BE2C (cell line): ENCODE data around the gene ZBTB24.

ENCODE experiments used
- DNase-seq: peaks from one replicate; pipeline ENCODE4 v3.0.0-alpha.2; 2020
- H3K27me3 ChIP-seq: fragments of 250-450 bp; sonication (Bioruptor Pico); 2 replicates; pipeline ENCODE4 v1.5.1; 2020; ENCODE audit warnings: mild to moderate bottlenecking
- H3K36me3 ChIP-seq: fragments of 250-450 bp; sonication (Bioruptor Pico); 2 replicates; pipeline ENCODE4 v1.5.1; 2020; ENCODE audit warnings: mild to moderate bottlenecking
- H3K4me1 ChIP-seq: fragments of 250-450 bp; sonication (Bioruptor Pico); 2 replicates; pipeline ENCODE4 v1.5.1; 2020
- H3K4me3 ChIP-seq: 2 replicates; pipeline ENCODE4 v1.5.1; 2011; ENCODE audit warnings: low read depth, low read length
- H3K9me3 ChIP-seq: fragments of 250-450 bp; sonication (Bioruptor Pico); 2 replicates; pipeline ENCODE4 v1.5.1; 2020
- CTCF ChIP-seq: IDR thresholded peaks from 2 replicates; pipeline ENCODE4 v1.5.1; 2012; ENCODE audit warnings: mild to moderate bottlenecking, low read depth, low read length

Gene ZBTB24

GRCh38 chr6:109451376-109451775 lies 31.6 kb downstream of the ZBTB24 start:
- H3K4me1 ChIP-seq, result peaks cover 4% of the 10 kb centered on the region; the same call in 1 of the 2 replicates
- no peak for TF ChIP-seq CTCF

DNA sequence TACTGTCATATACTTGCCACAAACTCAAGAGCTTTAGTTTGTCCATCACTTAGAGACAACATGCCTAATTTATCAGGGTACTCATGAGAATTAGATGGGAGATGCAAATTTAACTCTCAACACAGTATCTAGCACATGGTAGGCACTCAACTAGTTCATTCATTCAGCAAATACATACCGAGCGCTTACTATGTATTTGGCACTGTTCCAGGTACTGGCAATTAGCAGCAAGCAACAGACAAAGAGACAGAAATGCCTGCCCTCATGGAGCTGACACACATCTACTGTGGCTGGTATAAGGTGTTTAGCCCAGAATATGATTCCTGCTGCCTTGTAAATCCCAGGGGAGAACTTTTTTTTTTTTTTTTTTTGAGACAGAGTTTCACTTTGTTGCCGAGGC lies 32.2 kb downstream of the ZBTB24 start:
- no peak for DNase-seq
- TF ChIP-seq CTCF, result no peak
- H3K9me3 ChIP-seq, result no peaks in the 10 kb centered on the region; the same call in 1 of the 2 replicates
- peaks cover 24% of the 10 kb centered on the region for H3K36me3 ChIP-seq
- H3K4me1 ChIP-seq, result peaks cover 4% of the 10 kb centered on the region; the same call in 1 of the 2 replicates
- H3K27me3 ChIP-seq, result no peaks in the 10 kb centered on the region
- no peak overlapping the region for H3K4me3 ChIP-seq

More at GRCh38 chr6:109451376-109451775, 31.6 kb downstream of the ZBTB24 start:
- H3K36me3 ChIP-seq, result peaks cover 21% of the 10 kb centered on the region
- H3K9me3 ChIP-seq, result no peaks in the 10 kb centered on the region; the same call in 1 of the 2 replicates
- no peaks in the 10 kb centered on the region for H3K27me3 ChIP-seq
- no peak for DNase-seq
- no peak overlapping the region for H3K4me3 ChIP-seq

- peaks cover 32% of the 10 kb centered on the region for H3K36me3 ChIP-seq
- H3K9me3 ChIP-seq, result no peaks in the 10 kb centered on the region; the same call in 1 of the 2 replicates
- no peaks in the 10 kb centered on the region for H3K27me3 ChIP-seq
- peaks cover 4% of the 10 kb centered on the region; the same call in 1 of the 2 replicates for H3K4me1 ChIP-seq
- H3K4me3 ChIP-seq, result no peak overlapping the region
- no peak for DNase-seq
- no peak for TF ChIP-seq CTCF
Measured at GRCh38 chr6:109449795-109450673, 33.0 kb downstream of the ZBTB24 start.

GRCh38 chr6:109449064-109449794 lies 33.8 kb downstream of the ZBTB24 start:
- no peaks in the 10 kb centered on the region for H3K27me3 ChIP-seq

DNA sequence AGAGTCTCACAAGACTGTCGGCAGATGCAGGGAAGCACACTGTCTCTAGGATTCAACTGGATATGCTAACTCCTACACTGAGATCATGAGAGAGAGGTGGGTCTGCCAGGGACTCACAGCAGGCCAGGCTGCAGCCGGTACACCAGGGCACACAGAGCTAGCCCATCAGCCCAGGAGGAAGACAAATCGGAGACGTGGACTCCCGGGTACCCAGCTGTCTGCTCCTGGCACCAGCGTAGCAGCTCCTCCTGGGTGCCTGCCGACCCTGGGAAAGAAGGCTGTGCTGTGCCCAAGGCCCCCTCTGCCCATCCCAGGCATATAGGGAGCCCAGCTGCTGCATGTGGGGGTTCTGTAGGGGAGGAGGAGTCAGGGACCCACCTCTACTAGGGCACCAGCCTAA lies 34.4 kb downstream of the ZBTB24 start:
- no peak for TF ChIP-seq CTCF

More at GRCh38 chr6:109449064-109449794, 33.8 kb downstream of the ZBTB24 start:
- TF ChIP-seq CTCF, result no peak
- Histone ChIP-seq H3K36me3 (peaks cover 40% of the 10 kb centered on the region), H3K9me3 (no peaks in the 10 kb centered on the region; the same call in 1 of the 2 replicates), H3K4me1 (peaks cover 4% of the 10 kb centered on the region; the same call in 1 of the 2 replicates), H3K4me3 (no peak overlapping the region)
- no peak for DNase-seq

More for the DNA sequence above, 34.4 kb downstream of the ZBTB24 start:
- H3K27me3 ChIP-seq, result no peaks in the 10 kb centered on the region
- H3K36me3 ChIP-seq, result peaks cover 42% of the 10 kb centered on the region
- no peak for DNase-seq
- H3K4me1 ChIP-seq, result peaks cover under 1% of the 10 kb centered on the region; the same call in 1 of the 2 replicates
- no peaks in the 10 kb centered on the region; the same call in 1 of the 2 replicates for H3K9me3 ChIP-seq
- H3K4me3 ChIP-seq, result no peak overlapping the region
